ENCODE measurements around the gene JADE3. TPM values are rescaled to one million over a fixed set of nuclear protein-coding genes. Genes with fewer than 3 reads are reported as not detected.

The JADE3 gene
- total and polyA plus RNA-seq, 2 experiments from 2014 or later, result 4.5 to 15.3 TPM

GRCh38 chrX:46913667-46914066 lies 1.4 kb downstream of the JADE3 start (continued):
- TF ChIP-seq REST (IDR thresholded peaks at IDR 0.05; ENCODE audit: unreplicated experiment) (no peak), STAT1 (IDR thresholded peaks at IDR 0.05; ENCODE audit: unreplicated experiment) (no peak), JUNB (IDR thresholded peaks at IDR 0.05; ENCODE audit: unreplicated experiment) (no peak), NANOG (IDR thresholded peaks at IDR 0.05; ENCODE audit: borderline replicate concordance) (no peak), EZH2phosphoT487 (IDR thresholded peaks at IDR 0.05; ENCODE audit: unreplicated experiment) (no peak), POLR2AphosphoS5 (IDR thresholded peaks at IDR 0.05; ENCODE audit: low read depth) (no peak), ZNF114 (CRISPR knock-in tag; IDR thresholded peaks at IDR 0.05) (no peak), CTCF (conservative IDR thresholded peaks at IDR 0.05; ENCODE audit: low read depth in 2 of 2) (no peak)

- H2AFZ ChIP-seq, result no peak overlapping the region
- no peak for DNase-seq (ENCODE audit: low spot score)
- peaks cover 19% of the 10 kb centered on the region for H3K36me3 Mint-ChIP-seq (ENCODE audit: low read depth)
- H3K4me1 Mint-ChIP-seq, result peaks cover 29% of the 10 kb centered on the region
- H3K9me3 Mint-ChIP-seq, result peaks cover 12% of the 10 kb centered on the region
- H3F3A ChIP-seq (replicated peaks; ENCODE audit: low read depth), result 0 out of 2 replicates have a peak, but pooled peaks cover 4% of the 10 kb centered on the region
- no peak overlapping the region for H3K4me3 ChIP-seq
- H3K27ac ChIP-seq (ENCODE audit: low read depth), result no peak overlapping the region
- H3K9me2 ChIP-seq (ENCODE audit: insufficient read depth), result no peaks in the 10 kb centered on the region
- H3K27me3 Mint-ChIP-seq (ENCODE audit: insufficient read depth, low read depth, poor library complexity), result peaks cover 2% of the 10 kb centered on the region
- H3K27me3 ChIP-seq (ENCODE audit: insufficient read depth), result no peaks in the 10 kb centered on the region
- 0 out of 2 replicates have a peak, but pooled peaks cover 6% of the 10 kb centered on the region for H3K4me1 ChIP-seq (ENCODE audit: insufficient read depth)
- no peak overlapping the region for H3K4me2 ChIP-seq
- no peak overlapping the region for H3K27ac Mint-ChIP-seq
- peaks cover 3% of the 10 kb centered on the region; the same call in 1 of the 2 replicates for H4K20me1 ChIP-seq (replicated peaks; ENCODE audit: insufficient read depth)
- H3K79me2 ChIP-seq (replicated peaks; ENCODE audit: insufficient read depth), result peaks cover 79% of the 10 kb centered on the region
- H3K4me3 Mint-ChIP-seq, result no peak overlapping the region
- ATAC-seq, result no peak
- H3K36me3 ChIP-seq (ENCODE audit: insufficient read depth), result no peaks in the 10 kb centered on the region
- TF ChIP-seq ETS1 (IDR thresholded peaks at IDR 0.05), result no peak
- TF ChIP-seq REST (IDR thresholded peaks at IDR 0.05; ENCODE audit: unreplicated experiment), result no peak
- TF ChIP-seq POLR2AphosphoS5 (IDR thresholded peaks at IDR 0.05; ENCODE audit: low read depth), result no peak
- TF ChIP-seq ZNF114 (CRISPR knock-in tag; IDR thresholded peaks at IDR 0.05), result no peak
- no peak for TF ChIP-seq NANOG (IDR thresholded peaks at IDR 0.05; ENCODE audit: borderline replicate concordance)
These were observed 4.1 kb downstream of the JADE3 start for GRCh38 chrX:46916273-46916672.

All from GM23338 (cell line).